ENCODE measurements around the gene TXNL4A. TPM values are rescaled to one million over a fixed set of nuclear protein-coding genes. Genes with fewer than 3 reads are reported as not detected.
"Not testable (repeated sequence)": the region's sequence is repeated elsewhere in the genome, so short reads cannot be mapped to it uniquely, and the experiment has no call there.

TXNL4A gene
- total and polyA plus RNA-seq, 4 donors: 29.9 to 101 (median 85.2) TPM

- no peak for TF ChIP-seq CTCF (IDR thresholded peaks at IDR 0.05; ENCODE audit: control extremely low read depth, extremely low read depth)
- H3K4me3 ChIP-seq: no peak overlapping the region
- H3K36me3 ChIP-seq (ENCODE audit: control insufficient read depth in 4 of 4, insufficient read depth in 4 of 4, low read length in 4 of 4): peaks cover 0 to 20% (median 2%) of the 10 kb centered on the region in 4 donors
- ATAC-seq (ENCODE audit: insufficient read depth, low FRiP score) (no peak), DNase-seq (peak in 2 of 3 donors; percentile 27 to 42)
- H3K9ac ChIP-seq (ENCODE audit: insufficient read depth in 1 of 2, low read length in 2 of 2): no peak overlapping the region
- H3K27ac ChIP-seq (ENCODE audit: low read depth in 1 of 2, low read length in 1 of 2): no peak overlapping the region
- peaks cover 11 to 55% (median 36%) of the 10 kb centered on the region in 4 donors for H3K9me3 ChIP-seq (ENCODE audit: control insufficient read depth in 4 of 4, insufficient read depth in 3 of 4, low read length in 3 of 4)
- H3K27me3 ChIP-seq (ENCODE audit: control insufficient read depth in 3 of 3, insufficient read depth in 3 of 3, low read length in 2 of 3): no peaks in the 10 kb centered on the region
- WGBS, 2 donors: 24 to 40% methylated on average over 1 of the region's 1 CpG
- H3K4me1 ChIP-seq (ENCODE audit: control insufficient read depth in 5 of 5, insufficient read depth in 5 of 5, low read length in 5 of 5): no peaks in the 10 kb centered on the region
Observed at GRCh38 chr18:80022613-80023012, 34.2 kb upstream of the TXNL4A start.

GRCh38 chr18:80012714-80013113, 24.4 kb upstream of the TXNL4A start:
- Histone ChIP-seq H3K9ac (ENCODE audit: insufficient read depth in 1 of 2, low read length in 2 of 2) (no peak overlapping the region), H3K36me3 (ENCODE audit: control insufficient read depth in 4 of 4, insufficient read depth in 4 of 4, low read length in 4 of 4) (peaks cover 0 to 13% (median 0%) of the 10 kb centered on the region in 4 donors), H3K27me3 (ENCODE audit: control insufficient read depth in 3 of 3, insufficient read depth in 3 of 3, low read length in 2 of 3) (no peaks in the 10 kb centered on the region), H3K4me1 (ENCODE audit: control insufficient read depth in 5 of 5, insufficient read depth in 5 of 5, low read length in 5 of 5) (no peaks in the 10 kb centered on the region), H3K4me3 (no peak overlapping the region), H3K9me3 (ENCODE audit: control insufficient read depth in 4 of 4, insufficient read depth in 3 of 4, low read length in 3 of 4) (peaks cover 0 to 19% (median 6%) of the 10 kb centered on the region in 4 donors), H3K27ac (ENCODE audit: low read depth in 1 of 2, low read length in 1 of 2) (no peak overlapping the region)
- DNase-seq (no peak), ATAC-seq (ENCODE audit: insufficient read depth, low FRiP score) (no peak)
- 96 to 98% methylated on average over 20 of the region's 20 CpGs for WGBS, 2 donors
- TF ChIP-seq CTCF (IDR thresholded peaks at IDR 0.05; ENCODE audit: control extremely low read depth, extremely low read depth): no peak

- Histone ChIP-seq H3K36me3 (ENCODE audit: control insufficient read depth in 4 of 4, insufficient read depth in 4 of 4, low read length in 4 of 4) (peaks cover 0 to 13% (median 0%) of the 10 kb centered on the region in 4 donors), H3K9me3 (ENCODE audit: control insufficient read depth in 4 of 4, insufficient read depth in 3 of 4, low read length in 3 of 4) (peaks cover 0 to 19% (median 6%) of the 10 kb centered on the region in 4 donors)
- not testable (repeated sequence) for H3K27me3 ChIP-seq (ENCODE audit: control insufficient read depth in 3 of 3, insufficient read depth in 3 of 3, low read length in 2 of 3); H3K4me1 ChIP-seq (ENCODE audit: control insufficient read depth in 5 of 5, insufficient read depth in 5 of 5, low read length in 5 of 5); DNase-seq; H3K9ac ChIP-seq (ENCODE audit: insufficient read depth in 1 of 2, low read length in 2 of 2); ATAC-seq (ENCODE audit: insufficient read depth, low FRiP score); H3K4me3 ChIP-seq; H3K27ac ChIP-seq (ENCODE audit: low read depth in 1 of 2, low read length in 1 of 2)
- WGBS, 2 donors: 95 to 96% methylated on average over 14 of the region's 14 CpGs
Observed at GRCh38 chr18:80011496-80012137, 23.3 kb upstream of the TXNL4A start.

GRCh38 chr18:80010551-80010906, 22.2 kb upstream of the TXNL4A start:
- DNase-seq (no peak), ATAC-seq (ENCODE audit: insufficient read depth, low FRiP score) (no peak)
- Histone ChIP-seq H3K27me3 (ENCODE audit: control insufficient read depth in 3 of 3, insufficient read depth in 3 of 3, low read length in 2 of 3) (no peaks in the 10 kb centered on the region), H3K4me3 (no peak overlapping the region), H3K9ac (ENCODE audit: insufficient read depth in 1 of 2, low read length in 2 of 2) (no peak overlapping the region), H3K4me1 (ENCODE audit: control insufficient read depth in 5 of 5, insufficient read depth in 5 of 5, low read length in 5 of 5) (no peaks in the 10 kb centered on the region), H3K9me3 (ENCODE audit: control insufficient read depth in 4 of 4, insufficient read depth in 3 of 4, low read length in 3 of 4) (peaks cover 0 to 19% (median 6%) of the 10 kb centered on the region in 4 donors), H3K36me3 (ENCODE audit: control insufficient read depth in 4 of 4, insufficient read depth in 4 of 4, low read length in 4 of 4) (peaks cover 0 to 13% (median 0%) of the 10 kb centered on the region in 4 donors), H3K27ac (ENCODE audit: low read depth in 1 of 2, low read length in 1 of 2) (peak overlapping the region in 1 of 2 donors; percentile 59)
- WGBS, 2 donors: 76 to 88% methylated on average over 5 of the region's 5 CpGs
- no peak for TF ChIP-seq CTCF (IDR thresholded peaks at IDR 0.05; ENCODE audit: control extremely low read depth, extremely low read depth)
